ENCODE results near the gene RBBP8.

DNA sequence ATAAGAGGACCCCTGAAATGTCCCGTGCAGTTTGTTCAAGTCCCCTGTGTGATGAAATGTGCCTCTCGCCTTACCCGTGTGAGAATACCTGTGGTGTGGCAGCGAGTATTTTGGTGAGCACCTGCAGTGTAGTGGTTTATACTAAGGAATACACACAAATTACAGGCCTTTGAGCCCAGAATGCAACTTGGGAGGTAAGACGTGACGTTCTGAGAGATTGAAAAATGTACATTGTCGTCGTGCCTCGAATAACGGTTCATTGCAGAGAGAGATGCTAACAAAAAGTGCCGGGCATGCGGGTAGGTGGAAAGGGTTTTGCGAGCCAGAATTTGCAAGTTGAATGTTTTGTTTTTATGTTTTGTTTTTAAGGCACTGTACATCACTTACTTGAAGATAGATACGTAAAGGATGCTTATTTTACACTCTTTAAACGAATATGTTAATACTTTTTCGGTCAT is 867 bp downstream of the RBBP8 start:
- TF ChIP-seq USF1 (CRISPR knock-in tag; IDR thresholded peaks at IDR 0.05) (no peak; the same call in 1 of the 2 replicates), MAX (CRISPR knock-in tag; IDR thresholded peaks at IDR 0.05) (no peak)
- TF ChIP-seq, protein P1, sequence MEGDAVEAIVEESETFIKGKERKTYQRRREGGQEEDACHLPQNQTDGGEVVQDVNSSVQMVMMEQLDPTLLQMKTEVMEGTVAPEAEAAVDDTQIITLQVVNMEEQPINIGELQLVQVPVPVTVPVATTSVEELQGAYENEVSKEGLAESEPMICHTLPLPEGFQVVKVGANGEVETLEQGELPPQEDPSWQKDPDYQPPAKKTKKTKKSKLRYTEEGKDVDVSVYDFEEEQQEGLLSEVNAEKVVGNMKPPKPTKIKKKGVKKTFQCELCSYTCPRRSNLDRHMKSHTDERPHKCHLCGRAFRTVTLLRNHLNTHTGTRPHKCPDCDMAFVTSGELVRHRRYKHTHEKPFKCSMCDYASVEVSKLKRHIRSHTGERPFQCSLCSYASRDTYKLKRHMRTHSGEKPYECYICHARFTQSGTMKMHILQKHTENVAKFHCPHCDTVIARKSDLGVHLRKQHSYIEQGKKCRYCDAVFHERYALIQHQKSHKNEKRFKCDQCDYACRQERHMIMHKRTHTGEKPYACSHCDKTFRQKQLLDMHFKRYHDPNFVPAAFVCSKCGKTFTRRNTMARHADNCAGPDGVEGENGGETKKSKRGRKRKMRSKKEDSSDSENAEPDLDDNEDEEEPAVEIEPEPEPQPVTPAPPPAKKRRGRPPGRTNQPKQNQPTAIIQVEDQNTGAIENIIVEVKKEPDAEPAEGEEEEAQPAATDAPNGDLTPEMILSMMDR (IDR thresholded peaks at IDR 0.05) = no peak
